Mucosa of stomach (tissue), 1 donor: ENCODE data around the gene RNFT2.

ENCODE experiments used
- H3K27me3 ChIP-seq: one replicate; pipeline ENCODE4 v1.7.0; 2013; ENCODE audit warnings: mild to moderate bottlenecking, low read length; ENCODE audit not compliant: control insufficient read depth, insufficient read depth
- H3K36me3 ChIP-seq: one replicate; pipeline ENCODE4 v1.7.0; 2013; ENCODE audit warnings: low read length; ENCODE audit not compliant: control insufficient read depth, insufficient read depth
- H3K4me1 ChIP-seq: one replicate; pipeline ENCODE4 v1.7.0; 2013; ENCODE audit warnings: mild to moderate bottlenecking, low read length; ENCODE audit not compliant: control insufficient read depth, insufficient read depth
- H3K4me3 ChIP-seq: one replicate; pipeline ENCODE4 v1.7.0; 2013; ENCODE audit warnings: low read length
- H3K9ac ChIP-seq: one replicate; pipeline ENCODE4 v1.7.0; 2013; ENCODE audit warnings: mild to moderate bottlenecking, low read length, moderate library complexity
- H3K9me3 ChIP-seq: one replicate; pipeline ENCODE4 v1.7.0; 2013; ENCODE audit warnings: mild to moderate bottlenecking, low read length, moderate library complexity; ENCODE audit not compliant: control insufficient read depth
- donor health status: Pancreatic carcinoma.

The RNFT2 gene

GRCh38 chr12:116790066-116790465 lies 52.0 kb downstream of the RNFT2 start:
- Histone ChIP-seq H3K4me1 (no peaks in the 10 kb centered on the region), H3K4me3 (no peak overlapping the region), H3K36me3 (no peaks in the 10 kb centered on the region), H3K9ac (no peak overlapping the region), H3K9me3 (no peaks in the 10 kb centered on the region), H3K27me3 (no peaks in the 10 kb centered on the region)

GRCh38 chr12:116792403-116792802 lies 54.3 kb downstream of the RNFT2 start:
- no peak overlapping the region for H3K4me3 ChIP-seq
- H3K4me1 ChIP-seq: no peaks in the 10 kb centered on the region
- no peaks in the 10 kb centered on the region for H3K9me3 ChIP-seq
- no peaks in the 10 kb centered on the region for H3K27me3 ChIP-seq
- H3K36me3 ChIP-seq: no peaks in the 10 kb centered on the region
- H3K9ac ChIP-seq: no peak overlapping the region

- H3K27me3 ChIP-seq: no peaks in the 10 kb centered on the region
- H3K9ac ChIP-seq: no peak overlapping the region
- H3K36me3 ChIP-seq: no peaks in the 10 kb centered on the region
- no peaks in the 10 kb centered on the region for H3K4me1 ChIP-seq
- H3K4me3 ChIP-seq: no peak overlapping the region
- no peaks in the 10 kb centered on the region for H3K9me3 ChIP-seq
These were observed 56.6 kb downstream of the RNFT2 start for GRCh38 chr12:116794725-116795124.

GRCh38 chr12:116797885-116798284 lies 59.8 kb downstream of the RNFT2 start:
- Histone ChIP-seq H3K4me1 (no peaks in the 10 kb centered on the region), H3K9ac (no peak overlapping the region), H3K4me3 (no peak overlapping the region), H3K27me3 (no peaks in the 10 kb centered on the region), H3K36me3 (no peaks in the 10 kb centered on the region), H3K9me3 (no peaks in the 10 kb centered on the region)

- Histone ChIP-seq H3K36me3 (no peaks in the 10 kb centered on the region), H3K9ac (no peak overlapping the region), H3K4me3 (no peak overlapping the region), H3K4me1 (no peaks in the 10 kb centered on the region), H3K9me3 (no peaks in the 10 kb centered on the region), H3K27me3 (no peaks in the 10 kb centered on the region)
These were observed 60.6 kb downstream of the RNFT2 start for GRCh38 chr12:116798719-116799118.

GRCh38 chr12:116799955-116800354 lies 61.8 kb downstream of the RNFT2 start:
- Histone ChIP-seq H3K9me3 (no peaks in the 10 kb centered on the region), H3K27me3 (no peaks in the 10 kb centered on the region), H3K36me3 (no peaks in the 10 kb centered on the region), H3K4me1 (no peaks in the 10 kb centered on the region), H3K4me3 (no peak overlapping the region), H3K9ac (no peak overlapping the region)

- H3K27me3 ChIP-seq: no peaks in the 10 kb centered on the region
- no peak overlapping the region for H3K9ac ChIP-seq
- no peaks in the 10 kb centered on the region for H3K36me3 ChIP-seq
- no peaks in the 10 kb centered on the region for H3K4me1 ChIP-seq
- no peaks in the 10 kb centered on the region for H3K9me3 ChIP-seq
- no peak overlapping the region for H3K4me3 ChIP-seq
These were observed 62.8 kb downstream of the RNFT2 start for GRCh38 chr12:116800918-116801317.

GRCh38 chr12:116802018-116802417 lies 63.9 kb downstream of the RNFT2 start:
- H3K9me3 ChIP-seq: no peaks in the 10 kb centered on the region
- no peak overlapping the region for H3K9ac ChIP-seq
- H3K4me1 ChIP-seq: no peaks in the 10 kb centered on the region
- H3K27me3 ChIP-seq: no peaks in the 10 kb centered on the region
- H3K36me3 ChIP-seq: no peaks in the 10 kb centered on the region
- no peak overlapping the region for H3K4me3 ChIP-seq

GRCh38 chr12:116803013-116803736 lies 65.1 kb downstream of the RNFT2 start:
- Histone ChIP-seq H3K9me3 (no peaks in the 10 kb centered on the region), H3K36me3 (no peaks in the 10 kb centered on the region), H3K4me3 (no peak overlapping the region), H3K4me1 (no peaks in the 10 kb centered on the region), H3K27me3 (no peaks in the 10 kb centered on the region), H3K9ac (no peak overlapping the region)

- Histone ChIP-seq H3K27me3 (no peaks in the 10 kb centered on the region), H3K9me3 (no peaks in the 10 kb centered on the region), H3K4me1 (no peaks in the 10 kb centered on the region), H3K36me3 (no peaks in the 10 kb centered on the region), H3K4me3 (no peak overlapping the region), H3K9ac (no peak overlapping the region)
These were observed 65.9 kb downstream of the RNFT2 start for GRCh38 chr12:116804051-116804450.

- Histone ChIP-seq H3K9me3 (no peaks in the 10 kb centered on the region), H3K27me3 (no peaks in the 10 kb centered on the region), H3K4me3 (no peak overlapping the region), H3K4me1 (no peaks in the 10 kb centered on the region), H3K9ac (no peak overlapping the region), H3K36me3 (no peaks in the 10 kb centered on the region)
These were observed 68.8 kb downstream of the RNFT2 start for GRCh38 chr12:116806845-116807440.

- no peak overlapping the region for H3K9ac ChIP-seq
- no peaks in the 10 kb centered on the region for H3K4me1 ChIP-seq
- H3K9me3 ChIP-seq: no peaks in the 10 kb centered on the region
- H3K4me3 ChIP-seq: no peak overlapping the region
- H3K36me3 ChIP-seq: no peaks in the 10 kb centered on the region
- no peaks in the 10 kb centered on the region for H3K27me3 ChIP-seq
These were observed 69.4 kb downstream of the RNFT2 start for GRCh38 chr12:116807546-116807945.
